Muscle layer of duodenum (tissue), 2 donors: Measurements from ENCODE around the gene SIK3.

Experiments used
- H3K27ac ChIP-seq: one replicate; pipeline ENCODE4 v1.7.0; 2013; ENCODE audit warnings: mild to moderate bottlenecking, low read length
- H3K27me3 ChIP-seq: one replicate; pipeline ENCODE4 v1.7.0; 2013; ENCODE audit warnings: low read depth, mild to moderate bottlenecking, control low read depth, low read length
- H3K36me3 ChIP-seq, 2 donors: one replicate each; pipeline ENCODE4 v1.7.0; 2013; ENCODE audit warnings: low read length in 2 of 2, control low read depth in 1 of 2, mild to moderate bottlenecking in 1 of 2; ENCODE audit not compliant: insufficient read depth in 2 of 2, control insufficient read depth in 1 of 2
- H3K4me1 ChIP-seq, 2 donors: one replicate each; pipeline ENCODE4 v1.7.0; 2013; ENCODE audit warnings: low read length in 2 of 2, mild to moderate bottlenecking in 2 of 2, control low read depth in 1 of 2, moderate library complexity in 1 of 2; ENCODE audit not compliant: insufficient read depth in 2 of 2, control insufficient read depth in 1 of 2
- H3K4me3 ChIP-seq, 2 donors: one replicate each; pipeline ENCODE4 v1.7.0; 2013; ENCODE audit warnings: low read length in 2 of 2, low read depth in 1 of 2, mild to moderate bottlenecking in 1 of 2
- H3K9me3 ChIP-seq, 2 donors: one replicate each; pipeline ENCODE4 v1.7.0; 2013; ENCODE audit warnings: low read length in 2 of 2, control low read depth in 1 of 2, mild to moderate bottlenecking in 1 of 2; ENCODE audit not compliant: control insufficient read depth in 1 of 2
- donor health status: healthy.

SIK3 gene

DNA sequence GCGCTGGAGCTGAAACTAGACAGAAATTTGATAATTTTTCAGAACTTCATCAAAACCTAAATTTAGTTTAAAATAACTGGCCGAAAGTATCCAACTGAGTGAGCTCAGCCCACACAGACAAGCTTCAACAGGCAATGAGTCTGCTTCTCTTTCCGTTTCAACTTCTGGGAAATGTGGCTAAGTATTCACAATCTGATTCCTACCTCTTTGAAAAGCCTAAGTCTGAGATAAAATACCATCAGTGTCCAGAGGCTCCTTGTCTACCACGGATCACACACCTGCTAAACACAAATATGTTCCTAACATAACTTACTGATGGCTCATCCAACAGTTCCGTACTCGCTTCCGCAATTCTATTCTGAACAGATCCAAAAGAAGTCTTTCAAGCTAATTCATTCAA is 8.5 kb downstream of the SIK3 start:
- Histone ChIP-seq H3K27me3 (no peaks in the 10 kb centered on the region), H3K9me3 (no peaks in the 10 kb centered on the region), H3K4me1 (peaks cover 7 to 59% of the 10 kb centered on the region in 2 donors), H3K4me3 (no peak overlapping the region), H3K27ac (peak overlapping the region; percentile 11), H3K36me3 (no peaks in the 10 kb centered on the region)

DNA sequence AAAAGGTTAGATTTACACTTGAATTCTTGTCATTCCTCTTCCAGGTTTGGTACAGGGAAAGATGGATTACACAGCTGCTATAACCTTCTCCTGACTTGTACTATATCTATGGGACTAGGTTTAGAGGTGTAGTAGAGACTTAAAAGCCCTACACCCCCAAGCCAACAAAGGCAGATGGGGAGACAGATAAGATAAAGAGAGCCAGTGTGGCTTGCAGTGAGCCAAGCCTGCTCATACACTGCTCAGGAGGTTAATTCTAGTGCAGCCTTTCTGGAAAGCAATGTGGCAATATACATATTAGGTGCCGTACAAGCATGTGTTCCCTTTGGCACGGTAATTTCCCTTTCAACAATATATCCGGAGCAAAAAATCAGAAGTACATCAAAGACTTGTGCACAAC is 10.8 kb downstream of the SIK3 start:
- H3K27me3 ChIP-seq = no peaks in the 10 kb centered on the region
- no peak overlapping the region for H3K4me3 ChIP-seq
- H3K36me3 ChIP-seq = no peaks in the 10 kb centered on the region
- H3K27ac ChIP-seq = no peak overlapping the region
- peaks cover 5 to 59% of the 10 kb centered on the region in 2 donors for H3K4me1 ChIP-seq
- no peaks in the 10 kb centered on the region for H3K9me3 ChIP-seq

DNA sequence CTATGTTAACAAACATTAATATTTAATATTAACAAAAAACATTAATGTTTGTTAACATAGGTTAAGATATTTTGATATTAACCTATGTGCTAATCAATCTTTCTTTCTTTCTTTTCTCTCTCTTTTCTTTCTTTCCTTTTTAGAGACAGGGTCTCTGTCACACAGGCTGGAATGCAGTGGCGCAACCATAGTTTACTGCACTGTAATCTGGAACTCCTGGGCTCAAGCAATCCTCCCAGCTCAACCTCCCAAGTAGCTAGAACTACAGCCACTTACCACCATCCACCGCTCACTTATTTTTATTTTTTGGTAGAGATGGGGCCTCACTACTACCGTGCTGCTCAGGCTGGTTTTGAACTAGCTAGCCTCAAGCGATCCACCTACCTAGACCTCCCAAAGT is 13.2 kb downstream of the SIK3 start:
- H3K4me3 ChIP-seq = no peak overlapping the region
- no peaks in the 10 kb centered on the region for H3K27me3 ChIP-seq
- H3K27ac ChIP-seq = no peak overlapping the region
- H3K36me3 ChIP-seq = no peaks in the 10 kb centered on the region
- H3K4me1 ChIP-seq = peaks cover 5 to 48% of the 10 kb centered on the region in 2 donors
- H3K9me3 ChIP-seq = no peaks in the 10 kb centered on the region

DNA sequence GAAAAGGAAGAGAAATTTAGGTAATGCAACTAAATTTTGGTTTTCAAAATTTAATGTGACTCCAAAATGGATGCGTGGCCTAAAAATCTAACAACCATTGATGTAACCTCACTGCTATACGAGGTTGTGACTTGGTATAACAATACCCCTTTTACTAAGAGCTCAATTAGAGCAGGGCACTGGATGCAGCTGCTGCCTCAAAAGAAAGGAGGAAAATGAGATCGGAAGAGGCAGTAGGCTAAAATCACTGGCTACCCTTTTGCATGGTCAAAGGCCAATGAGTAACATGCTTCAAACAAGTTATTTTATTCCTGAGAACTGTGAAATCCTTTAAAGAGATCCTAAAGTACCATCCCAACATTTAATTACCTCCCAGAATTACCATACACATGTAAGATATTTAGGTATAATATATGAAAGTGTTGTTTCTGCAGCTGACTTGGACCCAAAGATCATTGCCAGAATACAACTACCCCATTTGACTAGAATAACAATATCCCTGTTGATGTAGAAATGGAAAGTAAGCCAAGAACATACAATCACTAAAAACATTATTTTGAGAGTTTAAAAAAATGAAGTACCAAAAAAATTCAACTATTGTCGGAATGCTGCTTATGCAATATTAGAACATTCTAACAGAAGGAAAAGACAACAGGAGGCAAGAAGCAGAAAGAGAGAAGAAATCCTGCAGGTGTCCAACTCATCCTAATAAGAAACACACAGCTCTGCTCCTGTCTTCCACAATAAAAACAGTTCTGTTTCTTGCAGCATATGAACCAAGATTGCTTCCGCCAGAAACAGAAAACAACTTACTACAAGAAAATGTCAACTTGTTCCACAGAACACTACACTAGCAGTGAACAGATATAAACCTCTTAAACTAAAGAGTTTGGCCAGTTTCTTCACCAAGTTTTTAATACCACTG is 15.0 kb downstream of the SIK3 start:
- no peak overlapping the region for H3K27ac ChIP-seq
- no peaks in the 10 kb centered on the region for H3K27me3 ChIP-seq
- no peak overlapping the region for H3K4me3 ChIP-seq
- no peaks in the 10 kb centered on the region for H3K9me3 ChIP-seq
- no peaks in the 10 kb centered on the region for H3K36me3 ChIP-seq
- H3K4me1 ChIP-seq = peaks cover 5 to 43% of the 10 kb centered on the region in 2 donors

DNA sequence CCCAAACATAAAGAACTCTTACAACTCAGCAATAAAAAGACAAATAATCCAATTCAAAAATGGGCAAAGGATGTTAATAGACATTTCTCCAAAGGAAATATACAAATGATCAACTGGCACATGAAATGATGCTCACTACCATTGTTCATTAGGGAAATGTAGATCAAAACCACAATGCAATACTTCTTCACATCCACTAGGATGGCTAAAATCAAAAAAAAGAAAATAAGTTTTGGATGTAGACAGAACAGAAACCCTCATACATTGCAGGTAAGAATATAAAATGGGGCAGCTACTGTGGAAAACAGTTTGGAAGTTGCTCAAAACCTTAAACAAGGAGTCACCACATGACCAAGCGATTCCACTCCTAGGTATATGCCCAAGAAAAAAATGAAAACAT is 16.3 kb downstream of the SIK3 start:
- Histone ChIP-seq H3K27me3 (no peaks in the 10 kb centered on the region), H3K4me1 (peaks cover 17 to 45% of the 10 kb centered on the region in 2 donors), H3K27ac (no peak overlapping the region), H3K9me3 (no peaks in the 10 kb centered on the region), H3K4me3 (no peak overlapping the region), H3K36me3 (no peaks in the 10 kb centered on the region)

DNA sequence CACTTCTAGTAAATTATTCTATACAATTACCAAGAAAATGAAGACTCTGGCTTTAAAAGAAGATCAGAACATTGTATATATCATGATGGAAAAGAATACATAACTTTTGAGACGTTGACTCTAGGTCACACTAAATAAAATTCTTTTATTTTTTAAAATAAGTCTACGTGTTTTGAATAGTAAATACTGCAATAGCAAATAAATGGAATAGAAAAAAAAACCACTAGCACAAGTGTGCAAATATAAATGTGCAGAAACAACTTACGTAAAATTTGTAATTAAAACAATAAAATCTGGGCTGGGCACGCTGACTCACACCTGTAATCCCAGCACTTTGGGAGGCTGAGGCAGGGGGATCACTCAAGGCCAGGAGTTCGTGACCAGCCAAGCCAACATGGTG is 17.9 kb downstream of the SIK3 start:
- Histone ChIP-seq H3K4me3 (no peak overlapping the region), H3K4me1 (peaks cover 18 to 47% of the 10 kb centered on the region in 2 donors), H3K27ac (no peak overlapping the region), H3K27me3 (no peaks in the 10 kb centered on the region), H3K9me3 (no peaks in the 10 kb centered on the region), H3K36me3 (no peaks in the 10 kb centered on the region)

DNA sequence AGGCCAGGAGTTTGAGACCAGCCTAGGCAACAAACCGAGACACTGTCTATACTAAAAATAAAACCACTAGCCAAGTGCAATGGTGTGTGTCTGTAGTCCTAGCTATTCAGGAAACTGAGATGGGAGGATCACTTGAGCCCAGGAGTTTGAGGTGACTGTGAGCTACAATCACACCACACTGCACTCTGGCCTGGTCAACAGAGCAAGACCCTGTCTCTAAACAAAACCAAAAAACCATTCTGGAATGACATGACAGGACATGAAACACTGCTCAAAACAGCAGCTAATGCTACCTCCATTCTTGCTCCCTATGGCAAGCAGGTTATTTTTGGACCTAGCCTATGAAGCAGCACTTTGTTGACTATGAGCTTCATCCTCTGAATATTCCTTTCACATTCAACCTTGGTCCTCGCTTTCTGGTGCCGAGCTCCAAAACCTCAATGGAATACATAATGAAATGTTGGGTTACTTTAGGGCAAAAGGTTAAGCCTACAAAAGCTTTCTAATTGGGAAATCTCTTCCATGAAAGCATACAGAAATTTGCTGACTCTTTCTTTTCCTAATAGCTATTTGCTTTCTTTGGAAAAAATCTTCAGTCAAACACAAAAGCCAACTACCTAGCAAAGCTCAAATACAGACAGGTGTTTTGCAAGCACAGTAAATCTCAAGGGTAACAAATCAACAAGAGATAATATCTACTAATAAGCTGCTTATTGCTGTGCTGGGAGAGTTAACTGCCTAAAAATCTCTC is 21.1 kb downstream of the SIK3 start:
- Histone ChIP-seq H3K9me3 (no peaks in the 10 kb centered on the region), H3K4me1 (peaks cover 20 to 40% of the 10 kb centered on the region in 2 donors), H3K36me3 (no peaks in the 10 kb centered on the region), H3K27me3 (no peaks in the 10 kb centered on the region), H3K27ac (no peak overlapping the region), H3K4me3 (no peak overlapping the region)

DNA sequence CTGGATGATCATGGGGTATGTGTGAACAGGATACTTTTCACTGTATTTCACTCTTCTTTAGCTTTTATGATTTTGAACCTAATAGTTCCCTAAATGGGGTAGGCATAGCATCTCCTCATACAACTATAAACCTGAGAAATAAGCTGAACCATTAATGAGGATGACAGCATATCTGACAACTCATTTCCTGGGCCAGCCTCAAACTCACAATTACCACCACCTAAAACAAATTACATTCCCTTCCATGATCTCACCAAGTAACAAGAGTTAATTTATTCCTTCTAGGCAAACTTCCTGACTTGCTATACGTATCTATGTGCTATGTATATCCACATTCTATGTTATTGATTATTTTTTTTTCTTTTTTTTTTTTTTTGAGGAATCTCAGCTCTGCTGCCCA is 23.0 kb downstream of the SIK3 start:
- Histone ChIP-seq H3K36me3 (no peaks in the 10 kb centered on the region), H3K27ac (no peak overlapping the region), H3K27me3 (no peaks in the 10 kb centered on the region), H3K9me3 (no peaks in the 10 kb centered on the region), H3K4me1 (peaks cover 26 to 45% of the 10 kb centered on the region in 2 donors), H3K4me3 (no peak overlapping the region)

DNA sequence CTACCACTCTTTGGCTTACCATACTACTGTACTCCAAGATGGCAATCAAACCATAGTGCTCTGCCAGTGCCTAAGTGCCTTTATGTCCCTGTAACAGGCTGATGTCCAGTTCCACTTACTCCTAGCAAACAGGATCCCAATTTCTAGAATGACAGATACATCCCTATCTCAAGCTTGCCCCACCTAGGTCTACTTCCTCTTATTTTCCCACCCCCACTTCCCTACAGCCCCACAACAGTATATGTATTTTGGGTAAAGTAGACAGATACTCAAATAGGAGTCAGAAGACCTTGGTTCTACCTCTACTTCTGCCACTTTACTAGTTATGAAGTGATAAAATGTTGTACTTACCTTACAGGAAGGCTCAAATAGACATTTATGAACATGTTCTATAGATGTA is 24.1 kb downstream of the SIK3 start:
- no peaks in the 10 kb centered on the region for H3K36me3 ChIP-seq
- no peak overlapping the region for H3K4me3 ChIP-seq
- no peak overlapping the region for H3K27ac ChIP-seq
- H3K4me1 ChIP-seq = peaks cover 26 to 45% of the 10 kb centered on the region in 2 donors
- no peaks in the 10 kb centered on the region for H3K27me3 ChIP-seq
- H3K9me3 ChIP-seq = no peaks in the 10 kb centered on the region

DNA sequence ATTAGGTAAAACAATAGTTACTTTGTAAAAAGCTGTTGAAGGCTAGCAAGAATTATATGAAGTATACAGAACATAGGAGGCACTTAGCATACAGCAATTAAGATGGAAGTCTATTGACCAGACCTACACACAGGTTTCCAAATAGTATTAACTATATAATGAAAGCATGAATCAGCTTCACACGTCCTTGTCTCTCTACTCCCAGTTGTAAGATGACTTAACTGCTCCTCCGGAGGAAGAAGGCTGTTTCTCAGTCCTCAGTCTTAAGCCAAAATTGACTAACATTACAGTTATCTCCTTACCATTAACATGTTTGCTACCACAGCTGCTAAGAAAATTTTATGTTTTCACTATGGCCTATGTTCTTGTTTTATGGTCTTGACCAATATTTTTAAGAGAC is 24.7 kb downstream of the SIK3 start:
- H3K36me3 ChIP-seq = no peaks in the 10 kb centered on the region
- H3K9me3 ChIP-seq = no peaks in the 10 kb centered on the region
- no peak overlapping the region for H3K27ac ChIP-seq
- H3K4me1 ChIP-seq = peaks cover 26 to 45% of the 10 kb centered on the region in 2 donors
- H3K4me3 ChIP-seq = no peak overlapping the region
- H3K27me3 ChIP-seq = no peaks in the 10 kb centered on the region

DNA sequence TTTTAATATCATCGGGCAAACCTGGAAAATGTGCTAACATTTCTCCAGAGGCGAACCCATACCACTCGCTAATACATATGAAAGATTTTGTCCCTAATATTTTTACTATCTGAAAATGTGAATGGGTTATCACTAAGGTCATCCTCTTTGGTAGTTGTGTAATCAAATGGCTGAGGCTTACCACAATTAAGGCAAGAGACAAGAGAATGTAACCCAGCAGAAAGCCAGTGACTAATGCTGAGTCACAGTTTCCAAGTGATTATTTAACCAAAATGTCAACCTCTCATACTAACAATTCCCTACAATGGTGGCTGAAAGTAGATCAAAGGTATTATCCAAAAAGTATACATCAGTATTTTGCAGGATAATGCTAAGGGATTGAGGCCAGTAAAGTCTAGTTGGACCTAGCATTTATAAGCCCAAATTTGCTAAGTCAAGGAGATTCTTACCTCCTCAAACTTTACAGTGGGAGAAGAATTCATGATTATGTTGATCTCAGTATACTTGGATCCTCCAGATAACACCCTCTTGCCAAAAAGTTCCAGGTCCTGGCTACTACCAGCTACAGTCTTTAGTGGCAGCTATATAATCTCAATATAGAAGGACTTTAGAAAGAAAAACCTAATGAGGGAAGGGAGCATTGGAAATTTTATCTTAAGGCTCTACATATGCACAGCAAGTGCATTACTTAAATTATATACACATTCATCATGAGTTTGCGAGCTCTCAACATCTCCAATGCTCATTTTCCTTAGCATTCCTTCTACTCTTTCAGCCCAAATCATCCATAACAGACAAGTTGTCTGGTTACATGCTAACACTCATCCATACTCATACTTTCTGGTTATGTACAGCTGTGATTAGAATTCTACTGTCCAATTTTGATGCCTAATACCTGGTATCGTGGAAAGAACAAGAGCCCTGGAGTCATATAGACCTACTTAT is 25.4 kb downstream of the SIK3 start:
- Histone ChIP-seq H3K36me3 (no peaks in the 10 kb centered on the region), H3K4me1 (peaks cover 24 to 40% of the 10 kb centered on the region in 2 donors), H3K27me3 (no peaks in the 10 kb centered on the region), H3K27ac (peak overlapping the region; percentile 17), H3K4me3 (peak overlapping the region in 1 of 2 donors; percentile 8), H3K9me3 (no peaks in the 10 kb centered on the region)
